A549 (cell line): ENCODE data around the gene TEKT5.

ENCODE experiments used
- BCL3 ChIP-seq: fragments of >200 bp; sonication (Bioruptor Twin); formaldehyde crosslinking; IDR thresholded peaks from 3 replicates; pipeline ENCODE4 v1.6.1; 2016
- CTCF ChIP-seq: fragments of >200 bp; sonication (Bioruptor Twin); formaldehyde crosslinking; IDR thresholded peaks from 3 replicates; pipeline ENCODE4 v1.5.1; 2016
- RCOR1 ChIP-seq: fragments of 150-350 bp; IDR thresholded peaks from 2 replicates; pipeline ENCODE4 v1.6.1; 2014; ENCODE audit warnings: antibody characterized with exemption, low read length, low read depth
- ZNF302 ChIP-seq: fragments of 250-450 bp; sonication (Bioruptor Pico); IDR thresholded peaks from 2 replicates; pipeline ENCODE4 v1.9.0; 2021; ENCODE audit warnings: inconsistent platforms, mild to moderate bottlenecking, moderate library complexity

GRCh38 chr16:10616756-10617640, 77.7 kb downstream of the TEKT5 start:
- no peak for TF ChIP-seq CTCF
- TF ChIP-seq BCL3 = no peak
- no peak for TF ChIP-seq RCOR1
- no peak for TF ChIP-seq ZNF302
